ACC112 (cell line): ENCODE measurements around the gene ALCAM.

ENCODE experiments used
- H2AFZ ChIP-seq: fragments of 200-600 bp; sonication (generic); one replicate; pipeline ENCODE4 v1.6.0; 2017; ENCODE audit warnings: antibody characterized with exemption, low read length; ENCODE audit not compliant: unreplicated experiment
- H3K27ac ChIP-seq: fragments of 200-600 bp; sonication (generic); 2 replicates; pipeline ENCODE4 v1.5.1; 2014; ENCODE audit warnings: low read depth, mild to moderate bottlenecking, antibody characterized with exemption, low read length, moderate library complexity
- H3K27me3 ChIP-seq: fragments of 200-600 bp; sonication (generic); 2 replicates; pipeline ENCODE4 v1.6.1; 2014; ENCODE audit warnings: mild to moderate bottlenecking, antibody characterized with exemption, low read length, moderate library complexity, mixed read lengths; ENCODE audit not compliant: insufficient read depth
- H3K36me3 ChIP-seq: fragments of 200-600 bp; sonication (generic); 2 replicates; pipeline ENCODE4 v1.6.1; 2016; ENCODE audit warnings: mild to moderate bottlenecking, antibody characterized with exemption, low read length, moderate library complexity, mixed read lengths; ENCODE audit not compliant: insufficient read depth
- H3K4me1 ChIP-seq: fragments of 200-600 bp; sonication (generic); one replicate; pipeline ENCODE4 v1.6.1; 2016; ENCODE audit warnings: low read length, mixed read lengths; ENCODE audit not compliant: insufficient read depth, unreplicated experiment, control insufficient read depth
- H3K4me3 ChIP-seq: fragments of 200-600 bp; sonication (generic); 2 replicates; pipeline ENCODE4 v1.5.1; 2014; ENCODE audit warnings: mild to moderate bottlenecking, low read depth, low read length
- H3K79me2 ChIP-seq: fragments of 200-600 bp; sonication (generic); one replicate; pipeline ENCODE4 v1.6.0; 2016; ENCODE audit warnings: low read length; ENCODE audit not compliant: control insufficient read depth, unreplicated experiment, insufficient read depth

The ALCAM gene

GRCh38 chr3:105610473-105610872 is 243.8 kb downstream of the ALCAM start:
- Histone ChIP-seq H3K27me3 (no peaks in the 10 kb centered on the region), H3K36me3 (no peaks in the 10 kb centered on the region), H3K27ac (no peak overlapping the region), H3K79me2 (no peaks in the 10 kb centered on the region), H3K4me1 (no peaks in the 10 kb centered on the region), H2AFZ (no peak overlapping the region), H3K4me3 (no peak overlapping the region)

DNA sequence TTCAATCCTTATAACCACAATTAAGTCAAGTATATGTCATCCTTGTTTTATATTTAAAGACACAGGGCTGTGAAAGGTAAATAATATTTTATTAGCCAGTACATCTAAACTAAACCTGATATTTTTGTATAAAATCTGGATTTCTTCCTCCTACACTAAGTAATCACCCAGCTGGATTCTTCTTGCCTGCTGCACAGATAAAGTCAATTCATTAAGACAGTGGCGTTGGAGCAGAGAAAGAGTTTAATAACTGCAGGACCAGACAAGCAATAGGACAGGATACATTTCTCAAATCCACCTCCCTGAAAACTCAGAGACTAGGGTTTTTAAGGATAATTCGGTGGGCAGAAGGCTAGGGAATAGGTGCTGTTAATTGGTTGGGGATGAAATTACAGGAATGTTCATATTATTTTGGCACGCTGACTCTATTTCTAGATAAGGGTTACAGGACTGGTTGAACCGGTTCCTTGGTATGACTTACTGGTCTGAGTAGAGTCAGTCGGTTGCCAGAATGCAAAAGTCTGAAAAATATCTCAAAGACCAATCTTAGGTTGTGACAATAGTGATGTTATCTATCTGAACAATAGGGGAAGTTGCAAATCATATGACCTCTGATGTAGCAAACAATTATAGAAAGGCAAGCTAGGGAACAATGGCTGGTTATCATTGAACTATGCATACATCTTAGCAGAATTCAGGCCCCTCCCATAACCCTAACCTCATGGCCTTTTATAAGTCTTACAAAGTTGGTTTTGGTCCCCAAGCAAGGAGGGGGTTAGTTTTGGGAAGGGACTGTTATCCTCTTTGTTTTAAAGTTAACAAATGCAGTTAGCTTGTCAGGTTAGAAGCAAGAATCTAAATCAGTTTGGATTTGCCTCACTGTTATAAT is 244.8 kb downstream of the ALCAM start:
- Histone ChIP-seq H3K4me1 (no peaks in the 10 kb centered on the region), H3K27me3 (no peaks in the 10 kb centered on the region), H3K79me2 (no peaks in the 10 kb centered on the region), H3K4me3 (no peak overlapping the region), H3K27ac (no peak overlapping the region), H3K36me3 (no peaks in the 10 kb centered on the region), H2AFZ (no peak overlapping the region)

GRCh38 chr3:105613120-105613519 is 246.4 kb downstream of the ALCAM start:
- Histone ChIP-seq H3K4me3 (no peak overlapping the region), H2AFZ (no peak overlapping the region), H3K27me3 (no peaks in the 10 kb centered on the region), H3K36me3 (no peaks in the 10 kb centered on the region), H3K27ac (no peak overlapping the region), H3K4me1 (no peaks in the 10 kb centered on the region), H3K79me2 (no peaks in the 10 kb centered on the region)

- no peaks in the 10 kb centered on the region for H3K27me3 ChIP-seq
- H3K4me1 ChIP-seq: no peaks in the 10 kb centered on the region
- H3K27ac ChIP-seq: no peak overlapping the region
- H3K36me3 ChIP-seq: no peaks in the 10 kb centered on the region
- H3K4me3 ChIP-seq: no peak overlapping the region
- H3K79me2 ChIP-seq: no peaks in the 10 kb centered on the region
- no peak overlapping the region for H2AFZ ChIP-seq
Observed at GRCh38 chr3:105614288-105615030, 247.8 kb downstream of the ALCAM start.

DNA sequence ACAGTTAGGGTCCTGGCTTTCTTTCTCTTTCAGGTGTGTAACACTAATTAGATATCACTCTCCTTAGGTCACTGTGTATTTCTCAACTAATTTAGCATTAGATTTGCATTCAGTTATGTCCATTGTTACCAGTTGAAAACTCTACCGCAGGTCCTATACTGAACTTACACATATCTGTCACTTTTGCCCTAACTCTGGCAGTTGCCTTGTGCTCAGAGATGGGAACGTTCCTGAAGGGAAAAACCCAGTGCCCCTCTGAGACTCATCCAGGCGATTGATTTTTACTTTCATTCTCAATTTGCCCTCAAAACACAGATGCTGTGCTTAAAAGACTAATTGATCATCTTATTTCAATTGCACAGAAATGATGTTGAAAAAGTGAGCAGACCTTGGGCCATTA is 249.1 kb downstream of the ALCAM start:
- Histone ChIP-seq H3K79me2 (no peaks in the 10 kb centered on the region), H3K4me3 (no peak overlapping the region), H3K36me3 (no peaks in the 10 kb centered on the region), H2AFZ (no peak overlapping the region), H3K27ac (no peak overlapping the region), H3K27me3 (no peaks in the 10 kb centered on the region), H3K4me1 (no peaks in the 10 kb centered on the region)

DNA sequence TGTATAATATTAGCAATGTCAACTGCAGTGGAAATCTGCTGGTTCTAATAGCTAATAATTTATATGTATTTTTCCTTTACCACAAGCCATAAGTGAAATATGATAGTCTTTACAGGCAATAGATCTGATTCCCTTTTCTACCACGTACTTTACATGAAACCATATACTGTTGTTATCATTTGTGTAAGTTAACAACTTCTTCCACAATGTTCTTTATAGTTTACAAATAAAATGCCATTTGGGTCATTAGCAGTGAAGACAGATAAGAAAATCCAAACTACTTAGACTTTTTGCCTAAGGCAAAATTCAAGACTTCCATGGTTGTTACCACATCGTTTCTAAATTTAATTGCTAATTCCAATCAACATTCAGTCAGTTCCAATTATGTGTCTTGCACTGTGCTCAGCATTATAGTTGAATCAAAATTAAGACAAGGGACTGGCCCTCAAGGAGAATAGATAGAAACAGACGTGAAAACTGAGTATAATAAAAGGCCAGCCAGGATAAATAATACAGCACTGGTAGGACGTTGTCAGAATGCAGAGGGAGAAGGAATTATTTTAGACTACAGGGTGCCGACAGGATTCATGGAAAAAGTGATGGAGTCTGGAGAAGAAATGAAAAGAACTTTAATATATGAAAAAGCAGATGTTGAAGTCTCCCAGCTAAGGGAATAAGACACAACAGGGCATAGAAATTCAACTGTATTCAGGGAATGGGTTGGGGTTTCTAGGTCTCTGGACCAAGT is 249.8 kb downstream of the ALCAM start:
- no peaks in the 10 kb centered on the region for H3K27me3 ChIP-seq
- H3K4me3 ChIP-seq: no peak overlapping the region
- H3K36me3 ChIP-seq: no peaks in the 10 kb centered on the region
- no peak overlapping the region for H3K27ac ChIP-seq
- H3K4me1 ChIP-seq: no peaks in the 10 kb centered on the region
- no peaks in the 10 kb centered on the region for H3K79me2 ChIP-seq
- no peak overlapping the region for H2AFZ ChIP-seq

DNA sequence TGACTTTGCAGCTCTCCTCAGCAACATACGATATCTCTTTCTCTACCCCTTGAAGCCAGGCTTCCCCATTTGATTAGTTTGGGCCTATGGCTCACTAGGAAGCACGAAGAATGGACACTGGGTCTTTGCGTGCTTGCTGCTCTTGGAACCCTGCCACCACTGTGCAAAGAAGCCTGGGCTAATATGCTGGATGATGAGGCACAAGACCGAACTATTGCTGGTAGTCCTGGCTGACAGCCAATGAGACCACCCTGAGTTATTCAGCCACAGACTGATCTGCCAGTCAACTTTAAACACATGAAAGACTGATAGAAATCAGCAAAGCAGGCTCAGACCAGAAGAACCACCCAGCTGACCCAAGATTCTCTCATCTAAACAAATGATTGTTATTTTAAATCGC is 251.8 kb downstream of the ALCAM start:
- Histone ChIP-seq H3K4me1 (no peaks in the 10 kb centered on the region), H3K36me3 (no peaks in the 10 kb centered on the region), H3K27me3 (no peaks in the 10 kb centered on the region), H3K4me3 (no peak overlapping the region), H3K79me2 (no peaks in the 10 kb centered on the region), H2AFZ (no peak overlapping the region), H3K27ac (no peak overlapping the region)

- H3K4me3 ChIP-seq: no peak overlapping the region
- no peaks in the 10 kb centered on the region for H3K4me1 ChIP-seq
Observed at GRCh38 chr3:105619651-105620050, 252.9 kb downstream of the ALCAM start.

GRCh38 chr3:105620236-105620635 is 253.5 kb downstream of the ALCAM start:
- Histone ChIP-seq H3K4me1 (no peaks in the 10 kb centered on the region), H3K4me3 (no peak overlapping the region)

More at GRCh38 chr3:105619651-105620050, 252.9 kb downstream of the ALCAM start:
- no peak overlapping the region for H2AFZ ChIP-seq
- H3K36me3 ChIP-seq: no peaks in the 10 kb centered on the region
- no peaks in the 10 kb centered on the region for H3K79me2 ChIP-seq
- H3K27me3 ChIP-seq: no peaks in the 10 kb centered on the region
- H3K27ac ChIP-seq: no peak overlapping the region

DNA sequence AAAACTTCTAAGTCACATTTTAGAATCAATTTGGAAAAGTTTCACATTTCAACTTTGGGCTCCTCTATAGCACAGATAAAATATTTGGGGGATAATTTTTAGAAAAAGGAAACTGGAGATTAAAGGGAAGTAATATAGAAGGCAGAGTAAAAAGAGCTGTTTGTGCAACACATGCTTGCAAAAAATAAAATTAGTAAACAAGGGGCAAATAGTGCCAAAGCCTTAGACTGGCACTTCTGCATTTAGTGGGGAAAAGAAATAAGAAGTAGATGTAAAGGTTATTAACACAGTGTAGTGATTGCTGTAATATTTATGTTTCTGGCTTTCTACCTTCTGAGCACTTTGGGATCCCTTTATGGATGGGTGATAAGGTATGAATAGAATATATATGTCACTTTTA is 255.5 kb downstream of the ALCAM start:
- Histone ChIP-seq H3K36me3 (no peaks in the 10 kb centered on the region), H2AFZ (no peak overlapping the region), H3K4me1 (no peaks in the 10 kb centered on the region), H3K27me3 (no peaks in the 10 kb centered on the region), H3K4me3 (no peak overlapping the region), H3K79me2 (no peaks in the 10 kb centered on the region), H3K27ac (no peak overlapping the region)

More at GRCh38 chr3:105620236-105620635, 253.5 kb downstream of the ALCAM start:
- Histone ChIP-seq H2AFZ (no peak overlapping the region), H3K79me2 (no peaks in the 10 kb centered on the region), H3K36me3 (no peaks in the 10 kb centered on the region), H3K27me3 (no peaks in the 10 kb centered on the region), H3K27ac (no peak overlapping the region)
